ENCODE measurements around the gene MRPL27.

MRPL27 gene

DNA sequence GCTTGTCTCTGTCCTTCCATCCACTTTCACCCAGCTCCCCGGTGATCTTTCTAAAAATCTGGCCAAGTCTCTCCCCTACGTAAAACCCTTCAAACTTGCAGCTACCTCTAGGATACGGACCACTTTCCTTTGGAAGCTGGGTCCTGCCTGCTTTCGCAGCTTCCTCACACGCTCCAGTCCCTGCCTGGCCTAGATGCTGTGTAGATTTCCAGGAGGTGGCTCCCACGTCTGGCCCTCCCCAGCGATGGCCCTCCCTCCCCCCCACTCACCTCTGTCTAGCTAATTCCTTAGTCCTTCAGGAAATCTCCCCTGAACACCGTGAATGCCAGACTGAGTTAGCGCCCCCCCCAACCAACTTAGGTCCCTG is 24.9 kb upstream of the MRPL27 start:
- H3K9me3 ChIP-seq, result no peaks in the 10 kb centered on the region
- H3K4me3 ChIP-seq (ENCODE audit: low read depth in 1 of 2, low read length in 1 of 2), result peak overlapping the region; percentile 81 to 87
- no peaks in the 10 kb centered on the region for H3K27me3 ChIP-seq
- H3K27ac ChIP-seq, result no peak overlapping the region
- TF ChIP-seq, protein P1, sequence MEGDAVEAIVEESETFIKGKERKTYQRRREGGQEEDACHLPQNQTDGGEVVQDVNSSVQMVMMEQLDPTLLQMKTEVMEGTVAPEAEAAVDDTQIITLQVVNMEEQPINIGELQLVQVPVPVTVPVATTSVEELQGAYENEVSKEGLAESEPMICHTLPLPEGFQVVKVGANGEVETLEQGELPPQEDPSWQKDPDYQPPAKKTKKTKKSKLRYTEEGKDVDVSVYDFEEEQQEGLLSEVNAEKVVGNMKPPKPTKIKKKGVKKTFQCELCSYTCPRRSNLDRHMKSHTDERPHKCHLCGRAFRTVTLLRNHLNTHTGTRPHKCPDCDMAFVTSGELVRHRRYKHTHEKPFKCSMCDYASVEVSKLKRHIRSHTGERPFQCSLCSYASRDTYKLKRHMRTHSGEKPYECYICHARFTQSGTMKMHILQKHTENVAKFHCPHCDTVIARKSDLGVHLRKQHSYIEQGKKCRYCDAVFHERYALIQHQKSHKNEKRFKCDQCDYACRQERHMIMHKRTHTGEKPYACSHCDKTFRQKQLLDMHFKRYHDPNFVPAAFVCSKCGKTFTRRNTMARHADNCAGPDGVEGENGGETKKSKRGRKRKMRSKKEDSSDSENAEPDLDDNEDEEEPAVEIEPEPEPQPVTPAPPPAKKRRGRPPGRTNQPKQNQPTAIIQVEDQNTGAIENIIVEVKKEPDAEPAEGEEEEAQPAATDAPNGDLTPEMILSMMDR (IDR thresholded peaks at IDR 0.05), result no peak
- H3K4me1 ChIP-seq (ENCODE audit: control insufficient read depth in 1 of 2, insufficient read depth in 1 of 2, low read depth in 1 of 2, low read length in 1 of 2), result peaks cover 20 to 21% of the 10 kb centered on the region in 2 experiments
- peaks cover 19% of the 10 kb centered on the region for H3K36me3 ChIP-seq

DNA sequence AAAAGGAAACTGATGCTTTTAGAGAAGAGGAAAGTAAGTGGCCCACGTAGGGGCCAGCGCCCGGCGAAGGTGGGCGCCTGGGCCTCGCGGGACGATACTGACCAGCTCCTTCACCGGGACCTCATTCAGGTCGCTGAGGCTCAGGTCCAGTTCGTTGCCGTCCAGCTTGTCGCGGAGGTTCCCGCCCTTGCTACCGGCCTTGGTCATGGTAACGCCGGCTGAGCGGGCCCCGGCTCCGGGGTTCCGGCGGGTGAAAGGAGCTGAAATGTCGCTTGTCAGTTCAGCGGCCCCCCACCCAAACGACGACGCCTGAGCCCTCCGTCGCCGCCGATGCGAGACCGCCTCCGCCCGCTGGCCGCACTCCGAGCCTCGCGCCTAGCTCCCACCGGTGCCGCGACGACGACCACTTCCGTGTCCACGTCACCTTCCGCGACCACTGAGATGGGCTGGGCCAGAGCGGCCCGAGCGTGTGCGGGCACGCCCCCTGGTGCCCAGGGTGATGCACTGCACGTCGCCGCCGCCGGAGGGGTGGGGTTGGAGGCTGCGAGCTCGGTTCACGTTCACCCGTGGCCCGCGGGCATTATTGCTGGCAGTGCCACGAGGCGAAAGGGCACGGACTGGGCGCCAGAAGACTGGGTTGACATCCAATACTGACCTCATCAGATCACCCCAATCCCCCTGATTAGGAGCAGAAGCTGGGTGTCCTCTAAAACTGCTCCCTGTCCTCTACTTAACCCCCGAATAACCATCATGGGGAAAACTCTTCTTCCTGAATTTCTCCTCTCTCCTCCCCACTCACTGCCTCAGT is 24.3 kb upstream of the MRPL27 start, which contains the start of gene LRRC59:
TSS of gene LRRC59 (minus strand) at position 413 of the 808 bp plus-strand sequence. CDS start at position 207, 206 bp downstream.
- TF ChIP-seq, protein P1 (IDR thresholded peaks at IDR 0.05), result peak; percentile 99

DNA sequence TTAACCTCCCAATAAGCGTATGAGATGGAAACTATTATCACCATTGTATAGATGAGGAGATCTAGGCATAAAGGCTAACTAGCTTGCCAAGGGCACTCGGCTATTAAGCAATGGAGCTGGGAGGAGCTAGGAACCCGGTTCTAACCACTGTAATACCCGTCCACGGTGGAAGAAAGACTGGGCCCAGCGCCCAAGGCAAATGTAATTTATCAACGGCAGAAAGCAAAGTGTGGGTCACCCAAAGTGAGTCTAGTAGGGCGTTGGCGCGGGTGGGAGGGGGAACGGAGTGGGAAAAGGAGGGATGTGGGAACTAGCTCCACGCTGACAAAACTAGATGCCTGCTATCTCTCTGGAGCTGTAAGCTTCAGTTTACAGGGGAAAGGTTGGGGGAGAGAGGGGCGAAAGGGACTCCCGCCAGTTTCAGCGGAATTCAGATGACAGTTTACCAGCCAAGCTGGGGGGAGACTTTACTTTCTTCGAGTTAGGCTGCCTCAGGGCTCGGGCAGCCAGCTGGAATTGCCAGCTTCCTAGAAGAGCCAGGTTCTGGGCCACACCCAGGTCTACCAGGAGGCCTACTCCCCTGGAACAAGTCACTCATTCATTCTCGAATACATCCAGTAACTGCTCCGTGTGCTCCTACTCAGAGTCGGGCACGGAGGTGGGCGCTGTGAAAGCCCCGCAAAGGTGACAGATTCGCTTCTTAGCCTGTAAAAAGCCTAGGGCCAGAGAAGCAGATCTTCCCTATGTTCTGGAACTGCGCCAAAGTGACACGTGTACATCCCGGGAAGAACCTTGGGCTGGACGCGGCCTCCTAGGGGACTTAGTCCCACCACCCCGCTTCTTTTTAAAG is 23.5 kb upstream of the MRPL27 start:
- Histone ChIP-seq H3K27ac (peak overlapping the region; percentile 69), H3K36me3 (peaks cover 34% of the 10 kb centered on the region), H3K9me3 (no peaks in the 10 kb centered on the region), H3K4me1 (ENCODE audit: control insufficient read depth in 1 of 2, insufficient read depth in 1 of 2, low read depth in 1 of 2, low read length in 1 of 2) (peaks cover 20 to 21% of the 10 kb centered on the region in 2 experiments), H3K27me3 (no peaks in the 10 kb centered on the region), H3K4me3 (ENCODE audit: low read depth in 1 of 2, low read length in 1 of 2) (peak overlapping the region; percentile 81 to 87)
- TF ChIP-seq, protein P1 (IDR thresholded peaks at IDR 0.05), result no peak

More for the DNA sequence above, 24.3 kb upstream of the MRPL27 start, which contains the start of gene LRRC59:
- Histone ChIP-seq H3K36me3 (peaks cover 25% of the 10 kb centered on the region), H3K27me3 (no peaks in the 10 kb centered on the region), H3K9me3 (no peaks in the 10 kb centered on the region), H3K4me1 (ENCODE audit: control insufficient read depth in 1 of 2, insufficient read depth in 1 of 2, low read depth in 1 of 2, low read length in 1 of 2) (peaks cover 20 to 21% of the 10 kb centered on the region in 2 experiments), H3K27ac (peak within 1 kb of the TSS; percentile 69), H3K4me3 (ENCODE audit: low read depth in 1 of 2, low read length in 1 of 2) (peak within 1 kb of the TSS; percentile 81 to 87)

DNA sequence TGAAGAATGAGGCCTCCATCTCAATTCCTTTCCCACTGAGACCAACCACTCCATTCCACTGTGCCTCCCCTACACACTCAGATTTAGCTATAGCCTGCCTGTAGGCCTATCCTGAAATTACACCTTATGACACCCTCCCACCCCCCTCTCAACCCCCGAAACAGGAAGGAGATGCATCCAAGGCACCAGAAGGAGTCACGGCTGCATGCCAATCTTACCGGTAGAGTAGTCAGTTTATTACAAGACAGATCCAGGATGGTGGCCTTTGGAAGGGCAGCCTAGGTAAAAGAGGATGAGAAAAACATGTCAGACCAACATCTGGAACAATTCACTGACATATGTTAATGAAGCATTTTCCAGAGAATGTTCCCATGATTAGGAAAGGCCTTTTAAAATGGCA is 21.7 kb upstream of the MRPL27 start:
- Histone ChIP-seq H3K4me3 (ENCODE audit: low read depth in 1 of 2, low read length in 1 of 2) (no peak overlapping the region), H3K27ac (no peak overlapping the region), H3K4me1 (ENCODE audit: control insufficient read depth in 1 of 2, insufficient read depth in 1 of 2, low read depth in 1 of 2, low read length in 1 of 2) (peaks cover 20 to 21% of the 10 kb centered on the region in 2 experiments), H3K9me3 (no peaks in the 10 kb centered on the region), H3K36me3 (peaks cover 49% of the 10 kb centered on the region), H3K27me3 (no peaks in the 10 kb centered on the region)
- TF ChIP-seq, protein P1 (IDR thresholded peaks at IDR 0.05), result no peak

DNA sequence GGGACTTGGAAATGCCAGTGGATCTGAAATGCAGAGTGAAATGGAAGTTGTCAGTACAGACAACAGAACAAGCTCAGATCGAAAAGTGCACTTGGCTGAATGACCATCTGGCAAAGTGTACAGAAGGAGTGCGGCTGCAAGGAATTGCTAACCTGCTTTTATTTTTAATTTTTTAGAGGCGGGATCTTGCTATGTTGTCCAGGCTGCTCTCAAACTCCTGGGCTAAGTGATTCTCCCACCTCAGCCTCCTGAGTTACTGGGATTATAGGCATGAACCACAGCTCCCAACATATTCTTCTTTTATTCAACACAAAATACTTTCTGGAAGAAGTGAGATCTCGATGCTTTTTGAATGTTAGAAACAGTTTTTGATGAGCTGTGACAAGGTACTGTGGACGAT is 20.7 kb upstream of the MRPL27 start:
- H3K4me1 ChIP-seq (ENCODE audit: control insufficient read depth in 1 of 2, insufficient read depth in 1 of 2, low read depth in 1 of 2, low read length in 1 of 2), result peaks cover 20 to 21% of the 10 kb centered on the region in 2 experiments
- TF ChIP-seq, protein P1 (IDR thresholded peaks at IDR 0.05), result no peak
- peaks cover 59% of the 10 kb centered on the region for H3K36me3 ChIP-seq
- no peak overlapping the region for H3K27ac ChIP-seq
- no peak overlapping the region for H3K4me3 ChIP-seq (ENCODE audit: low read depth in 1 of 2, low read length in 1 of 2)
- H3K9me3 ChIP-seq, result no peaks in the 10 kb centered on the region
- no peaks in the 10 kb centered on the region for H3K27me3 ChIP-seq
